Subcutaneous adipose tissue (tissue), 4 donors: ENCODE data around the gene ELAC2. TPM values are rescaled to one million over a fixed set of nuclear protein-coding genes. Genes with fewer than 3 reads are reported as not detected.

Experiments
- CTCF ChIP-seq: fragments of 450-650 bp; IDR thresholded peaks from one replicate; pipeline ENCODE4 v1.5.1; 2016; ENCODE audit warnings: low read depth, mild to moderate bottlenecking, control low read depth, antibody characterized with exemption, moderate library complexity
- total RNA-seq, 4 donors: library from RNA; depleted of rRNA; stranded (reverse); fragments of >200 nt; gene quantifications; one replicate each; pipeline ENCODE4 v1.1.0, GENCODE V29; 2016

The ELAC2 gene
- total RNA-seq, 4 donors from 2014 or later = 60.1 to 85.9 (median 63.7) TPM

GRCh38 chr17:12979246-12979645, 38.6 kb downstream of the ELAC2 start:
- no peak for TF ChIP-seq CTCF

- TF ChIP-seq CTCF = no peak
These were observed 40.6 kb downstream of the ELAC2 start for GRCh38 chr17:12977008-12977751.

GRCh38 chr17:12974005-12974531, 43.8 kb downstream of the ELAC2 start:
- TF ChIP-seq CTCF = no peak

- TF ChIP-seq CTCF = no peak
These were observed 44.3 kb downstream of the ELAC2 start for GRCh38 chr17:12973496-12974004.

GRCh38 chr17:12967962-12968361, 49.9 kb downstream of the ELAC2 start:
- no peak for TF ChIP-seq CTCF

- TF ChIP-seq CTCF = no peak
These were observed 51.4 kb downstream of the ELAC2 start for GRCh38 chr17:12966413-12966812.

- TF ChIP-seq CTCF = no peak
These were observed 51.8 kb downstream of the ELAC2 start for GRCh38 chr17:12965988-12966387.
